Spleen (tissue), 11 donors: ENCODE measurements around the gene YES1. TPM values are rescaled to one million over a fixed set of nuclear protein-coding genes. Genes with fewer than 3 reads are reported as not detected.

Experiments
- DNase-seq: peaks from one replicate; pipeline ENCODE4 v3.0.0-alpha.2; 2020
- H3K27ac ChIP-seq, 8 donors: fragments of 200-600 bp; sonication (generic) in 7 of 8; 1 replicate in 4 of 8; 2 replicates in 4 of 8; pipeline versions ENCODE4 v1.5.0 to v1.8.0; 2016 to 2021; ENCODE audit warnings: inconsistent platforms in 4 of 8, mild to moderate bottlenecking in 4 of 8, moderate library complexity in 1 of 8
- H3K27me3 ChIP-seq, 7 donors: fragments of 200-600 bp; sonication (generic) in 6 of 7; replicated peaks in 1 of 7; 1 replicate in 4 of 7; 2 replicates in 3 of 7; pipeline versions ENCODE4 v1.5.0 to v1.8.0; 2016 to 2021; ENCODE audit warnings: inconsistent platforms in 3 of 7, mild to moderate bottlenecking in 1 of 7
- H3K36me3 ChIP-seq, 6 donors: fragments of 200-600 bp; sonication (generic) in 5 of 6; 1 replicate in 4 of 6; 2 replicates in 2 of 6; pipeline versions ENCODE4 v1.5.0 to v1.8.0; 2016 to 2021; ENCODE audit warnings: inconsistent platforms in 2 of 6
- H3K4me1 ChIP-seq, 6 donors: fragments of 200-600 bp; sonication (generic) in 5 of 6; 1 replicate in 3 of 6; 2 replicates in 3 of 6; pipeline versions ENCODE4 v1.5.0 to v1.8.0; 2016 to 2021; ENCODE audit warnings: inconsistent platforms in 3 of 6
- H3K4me3 ChIP-seq, 8 donors: fragments of 200-600 bp; sonication (generic) in 7 of 8; 1 replicate in 4 of 8; 2 replicates in 4 of 8; pipeline versions ENCODE4 v1.5.0 to v1.8.0; 2016 to 2021; ENCODE audit warnings: inconsistent platforms in 4 of 8, mild to moderate bottlenecking in 4 of 8, moderate library complexity in 2 of 8
- H3K9me3 ChIP-seq, 8 donors: fragments of 200-600 bp; sonication (generic) in 7 of 8; 1 replicate in 4 of 8; 2 replicates in 4 of 8; pipeline versions ENCODE4 v1.5.0 to v1.8.0; 2016 to 2021; ENCODE audit warnings: inconsistent platforms in 4 of 8
- POLR2A ChIP-seq, 3 donors: fragments of 450-650 bp; IDR thresholded peaks; one replicate each; pipeline ENCODE4 v1.5.1; 2017; ENCODE audit warnings: antibody characterized with exemption in 3 of 3, mild to moderate bottlenecking in 1 of 3
- POLR2AphosphoS5 ChIP-seq, 3 donors: sonication (generic); formaldehyde crosslinking; IDR thresholded peaks; one replicate each; pipeline ENCODE4 v1.5.1; 2017; ENCODE audit warnings: antibody characterized with exemption in 3 of 3
- WGBS, 5 donors: extraction: QIAGEN DNeasy Blood & Tissue Kit in 3 of 5; methylation state at CpG; one replicate each; pipeline versions ENCODE4 v1.1.5 to v1.1.7; 2013 to 2018; 5-methylcytosine and 5-hydroxymethylcytosine counted together
- intact Hi-C: fragments of 100-400 bp; cut with DNase I; formaldehyde crosslinking; loops from one replicate; pipeline ENCODE4 v1.15.0; 2023; ENCODE audit warnings: low total_unique reads
- polyA plus RNA-seq, 3 donors: library from polyadenylated mRNA; stranded (reverse); fragments of 200-250 nt; gene quantifications; one replicate each; pipeline ENCODE4 v1.2.1, GENCODE V29; 2013
- total RNA-seq, 7 donors: library from RNA; depleted of rRNA in 3 of 7; stranded (reverse); fragments of >200 nt in 3 of 7; fragmentation: NEBNext Ultra II Directional in 4 of 7; extraction: Animal tissue kit (Norgen Biotek cat#: 25700) in 4 of 7; gene quantifications; one replicate each; pipeline versions ENCODE4 v1.1.0 to v1.2.1, GENCODE V29; 2016 to 2021
- TF ChIP-seq, protein P1 (sequence below), 11 experiments: fragments of 200-600 bp in 7 of 11; fragments of 450-650 bp in 4 of 11; sonication (generic) in 4 of 11; IDR thresholded peaks in 8 of 11; conservative IDR thresholded peaks in 3 of 11; 1 replicate in 7 of 11; 2 replicates in 4 of 11; pipeline versions ENCODE4 v1.4.0 to v1.8.0; 2016 to 2021; ENCODE audit warnings: antibody characterized with exemption in 11 of 11, inconsistent platforms in 4 of 11, mild to moderate bottlenecking in 1 of 11
- donor health status: healthy with polysubstance abuse.
- donor health status: DM: no; HTN: no; CAD: no; lungs with moderate emphysema.
- donor health status: DM: no; HTN: no; CAD: no.
- donor health status: Bipolar disorder and iron deficiency.
- donor health status: healthy.
- donor health status: DM: no; HTN: no; CAD: no.
- donor health status: DM: yes; HTN: yes; CAD: no.

The YES1 gene
- total and polyA plus RNA-seq, 10 donors: 8.4 to 128 (median 60.9) TPM

DNA sequence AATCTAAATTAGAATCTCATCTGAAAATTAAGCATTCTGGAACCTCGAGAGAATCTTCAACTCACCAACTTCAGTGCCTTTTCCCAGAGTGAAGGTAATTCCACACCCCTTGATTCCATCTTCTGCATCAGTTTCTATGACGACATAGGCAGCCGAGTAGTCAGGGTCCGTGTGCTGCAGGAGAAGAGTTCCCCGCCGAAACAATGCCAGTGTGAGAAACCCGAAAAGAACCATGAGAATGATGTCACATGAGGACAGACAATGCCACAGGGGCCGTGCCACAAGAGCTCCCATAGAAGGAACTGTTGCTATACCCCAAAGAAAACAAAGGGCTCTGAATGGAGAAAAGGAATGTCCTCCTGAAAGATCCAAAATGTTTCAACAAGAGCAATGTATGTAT is 105.6 kb downstream of the YES1 start:
- no peak overlapping the region for H3K27ac ChIP-seq
- peaks cover 0 to 32% (median 17%) of the 10 kb centered on the region in 6 donors for H3K4me1 ChIP-seq
- H3K27me3 ChIP-seq: no peaks in the 10 kb centered on the region
- TF ChIP-seq POLR2A (IDR thresholded peaks at IDR 0.05) (no peak), POLR2AphosphoS5 (IDR thresholded peaks at IDR 0.05) (no peak)
- TF ChIP-seq, protein P1, sequence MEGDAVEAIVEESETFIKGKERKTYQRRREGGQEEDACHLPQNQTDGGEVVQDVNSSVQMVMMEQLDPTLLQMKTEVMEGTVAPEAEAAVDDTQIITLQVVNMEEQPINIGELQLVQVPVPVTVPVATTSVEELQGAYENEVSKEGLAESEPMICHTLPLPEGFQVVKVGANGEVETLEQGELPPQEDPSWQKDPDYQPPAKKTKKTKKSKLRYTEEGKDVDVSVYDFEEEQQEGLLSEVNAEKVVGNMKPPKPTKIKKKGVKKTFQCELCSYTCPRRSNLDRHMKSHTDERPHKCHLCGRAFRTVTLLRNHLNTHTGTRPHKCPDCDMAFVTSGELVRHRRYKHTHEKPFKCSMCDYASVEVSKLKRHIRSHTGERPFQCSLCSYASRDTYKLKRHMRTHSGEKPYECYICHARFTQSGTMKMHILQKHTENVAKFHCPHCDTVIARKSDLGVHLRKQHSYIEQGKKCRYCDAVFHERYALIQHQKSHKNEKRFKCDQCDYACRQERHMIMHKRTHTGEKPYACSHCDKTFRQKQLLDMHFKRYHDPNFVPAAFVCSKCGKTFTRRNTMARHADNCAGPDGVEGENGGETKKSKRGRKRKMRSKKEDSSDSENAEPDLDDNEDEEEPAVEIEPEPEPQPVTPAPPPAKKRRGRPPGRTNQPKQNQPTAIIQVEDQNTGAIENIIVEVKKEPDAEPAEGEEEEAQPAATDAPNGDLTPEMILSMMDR (IDR thresholded peaks at IDR 0.05 in 8 of 11, conservative IDR thresholded peaks at IDR 0.05 in 3 of 11): no peak
- H3K9me3 ChIP-seq: no peaks in the 10 kb centered on the region
- no peak for DNase-seq
- H3K36me3 ChIP-seq: peaks cover 0 to 46% (median 15%) of the 10 kb centered on the region in 6 donors
- 88 to 97% (median 92%) methylated on average over 8 of the region's 8 CpGs for WGBS, 5 donors
- intact Hi-C loops: no loop called here
- H3K4me3 ChIP-seq: no peak overlapping the region

DNA sequence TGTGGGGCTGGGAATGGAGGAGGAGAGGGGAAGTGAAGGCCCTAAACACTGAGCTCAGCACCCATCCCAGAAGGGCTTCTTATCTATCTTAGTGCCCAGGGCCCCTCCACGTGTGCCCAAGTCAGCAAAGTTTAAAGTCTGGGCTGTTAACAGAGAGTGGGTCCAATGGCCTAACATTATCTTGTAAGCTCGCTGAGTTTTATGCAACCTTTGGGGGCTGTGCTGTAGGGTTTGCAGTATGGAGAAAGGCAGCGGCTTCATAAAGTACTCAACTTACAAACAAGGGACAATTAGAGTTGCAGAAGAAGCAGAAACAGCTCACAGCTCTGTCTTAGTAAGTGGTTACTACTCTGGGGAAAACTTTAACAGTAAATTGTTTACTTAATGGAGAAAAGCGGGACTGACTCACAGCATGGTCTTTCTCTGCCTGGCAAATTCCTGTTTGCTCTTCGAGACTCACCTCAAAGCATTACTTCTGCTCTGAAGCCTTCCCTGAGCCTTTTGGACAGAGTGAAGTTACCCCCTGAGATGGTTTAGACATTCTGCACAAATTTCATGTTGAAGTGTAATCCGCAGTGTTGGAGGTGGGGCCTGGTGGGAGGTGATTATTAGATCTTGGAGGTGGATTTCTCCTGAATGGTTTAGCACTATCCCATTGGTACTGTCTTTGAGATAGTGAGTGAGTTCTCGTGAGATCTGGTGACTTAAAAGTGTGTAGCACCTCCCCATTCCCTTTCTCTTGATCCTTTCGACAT is 108.7 kb downstream of the YES1 start:
- no peak overlapping the region for H3K4me3 ChIP-seq
- H3K27me3 ChIP-seq: no peaks in the 10 kb centered on the region
- no peak overlapping the region for H3K27ac ChIP-seq
- H3K36me3 ChIP-seq: peaks cover 0 to 61% (median 15%) of the 10 kb centered on the region in 6 donors
- no peak for DNase-seq
- H3K9me3 ChIP-seq: no peaks in the 10 kb centered on the region
- intact Hi-C loops: no loop called here
- TF ChIP-seq POLR2A (IDR thresholded peaks at IDR 0.05): no peak
- H3K4me1 ChIP-seq: peaks cover 0 to 3% (median 0%) of the 10 kb centered on the region in 6 donors
- WGBS, 5 donors: 76 to 87% (median 81%) methylated on average over 8 of the region's 8 CpGs

DNA sequence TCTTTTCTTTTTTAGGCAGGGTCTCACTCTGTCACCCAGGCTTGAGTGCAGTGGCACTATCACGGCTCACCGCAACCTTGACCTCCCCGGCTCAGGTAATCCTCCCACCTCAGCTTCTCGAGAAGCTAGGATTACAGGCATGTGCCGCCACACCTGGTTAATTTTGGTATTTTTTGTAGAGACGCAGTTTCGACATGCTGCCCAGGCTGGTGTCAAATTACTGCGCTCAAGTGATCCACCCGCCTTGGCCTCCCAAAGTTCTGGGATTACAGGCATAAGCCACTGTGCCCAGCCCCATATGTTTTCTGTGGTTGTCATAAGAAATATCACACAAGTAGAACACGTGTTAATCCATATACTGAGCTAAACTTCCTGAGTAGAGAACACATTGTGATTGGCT is 114.2 kb downstream of the YES1 start:
- WGBS, 5 donors: 81 to 97% (median 87%) methylated on average over 10 of the region's 10 CpGs
- no peak for DNase-seq
- Histone ChIP-seq H3K27ac (no peak overlapping the region), H3K4me3 (no peak overlapping the region), H3K4me1 (peaks cover 0 to 9% (median 3%) of the 10 kb centered on the region in 6 donors), H3K36me3 (peaks cover 0 to 56% (median 6%) of the 10 kb centered on the region in 6 donors), H3K27me3 (no peaks in the 10 kb centered on the region), H3K9me3 (no peaks in the 10 kb centered on the region)
- intact Hi-C loops: no loop called here
- TF ChIP-seq POLR2A (IDR thresholded peaks at IDR 0.05) (no peak), POLR2AphosphoS5 (IDR thresholded peaks at IDR 0.05) (no peak)
- TF ChIP-seq, protein P1 (IDR thresholded peaks at IDR 0.05 in 8 of 11, conservative IDR thresholded peaks at IDR 0.05 in 3 of 11): no peak

DNA sequence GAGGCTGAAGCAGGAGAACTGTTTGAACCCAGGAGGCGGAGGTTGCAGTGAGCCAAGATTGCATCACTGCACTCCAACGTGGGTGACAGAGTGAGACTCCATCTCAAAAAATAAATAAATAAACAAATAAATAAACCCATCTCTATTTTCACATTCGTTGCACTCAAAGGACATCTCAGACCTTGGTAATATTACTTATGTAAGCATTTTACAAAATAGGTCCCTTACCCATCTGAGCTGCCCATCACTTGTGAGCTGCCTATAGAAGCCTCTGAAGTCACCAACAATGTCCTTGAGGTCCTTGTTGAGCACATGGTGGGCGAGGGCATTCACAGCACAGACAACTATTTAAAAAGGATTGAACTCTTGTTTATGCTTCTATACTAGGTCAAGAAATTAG is 115.0 kb downstream of the YES1 start:
- Histone ChIP-seq H3K27me3 (no peaks in the 10 kb centered on the region), H3K27ac (no peak overlapping the region), H3K36me3 (peaks cover 0 to 64% (median 9%) of the 10 kb centered on the region in 6 donors), H3K9me3 (no peaks in the 10 kb centered on the region), H3K4me1 (peaks cover 0 to 11% (median 4%) of the 10 kb centered on the region in 6 donors), H3K4me3 (no peak overlapping the region)
- no peak for DNase-seq
- 86 to 99% (median 90%) methylated on average over 4 of the region's 4 CpGs for WGBS, 5 donors
- TF ChIP-seq POLR2AphosphoS5 (IDR thresholded peaks at IDR 0.05): no peak
- TF ChIP-seq, protein P1 (IDR thresholded peaks at IDR 0.05 in 8 of 11, conservative IDR thresholded peaks at IDR 0.05 in 3 of 11): no peak
- no peak for TF ChIP-seq POLR2A (IDR thresholded peaks at IDR 0.05)
- intact Hi-C loops: no loop called here
